ENCODE measurements around the gene METTL25.

DNA sequence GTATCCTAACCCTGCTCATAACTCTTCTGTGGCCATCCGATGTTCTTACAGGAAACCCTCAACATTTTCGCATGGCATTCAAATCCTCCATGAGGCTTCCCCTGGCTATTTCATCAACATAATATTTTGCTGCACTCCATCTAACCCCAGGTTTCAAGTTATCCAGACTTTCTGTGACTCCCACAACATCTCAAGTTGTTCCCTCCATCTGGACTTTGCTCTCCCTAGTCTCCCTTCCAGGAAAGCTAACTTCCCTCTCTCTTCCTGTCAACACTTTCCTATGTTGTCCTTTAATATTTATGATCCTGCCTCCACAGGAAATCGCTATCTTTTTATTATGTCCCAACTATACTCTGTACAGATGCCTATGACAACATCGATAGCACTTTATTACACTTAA, 146.1 kb downstream of the METTL25 start:
- TF ChIP-seq, protein P1, sequence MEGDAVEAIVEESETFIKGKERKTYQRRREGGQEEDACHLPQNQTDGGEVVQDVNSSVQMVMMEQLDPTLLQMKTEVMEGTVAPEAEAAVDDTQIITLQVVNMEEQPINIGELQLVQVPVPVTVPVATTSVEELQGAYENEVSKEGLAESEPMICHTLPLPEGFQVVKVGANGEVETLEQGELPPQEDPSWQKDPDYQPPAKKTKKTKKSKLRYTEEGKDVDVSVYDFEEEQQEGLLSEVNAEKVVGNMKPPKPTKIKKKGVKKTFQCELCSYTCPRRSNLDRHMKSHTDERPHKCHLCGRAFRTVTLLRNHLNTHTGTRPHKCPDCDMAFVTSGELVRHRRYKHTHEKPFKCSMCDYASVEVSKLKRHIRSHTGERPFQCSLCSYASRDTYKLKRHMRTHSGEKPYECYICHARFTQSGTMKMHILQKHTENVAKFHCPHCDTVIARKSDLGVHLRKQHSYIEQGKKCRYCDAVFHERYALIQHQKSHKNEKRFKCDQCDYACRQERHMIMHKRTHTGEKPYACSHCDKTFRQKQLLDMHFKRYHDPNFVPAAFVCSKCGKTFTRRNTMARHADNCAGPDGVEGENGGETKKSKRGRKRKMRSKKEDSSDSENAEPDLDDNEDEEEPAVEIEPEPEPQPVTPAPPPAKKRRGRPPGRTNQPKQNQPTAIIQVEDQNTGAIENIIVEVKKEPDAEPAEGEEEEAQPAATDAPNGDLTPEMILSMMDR (IDR thresholded peaks at IDR 0.05): no peak
- no peak for TF ChIP-seq POLR2AphosphoS5 (IDR thresholded peaks at IDR 0.05)
